ENCODE data around the gene UBE2V1.

- TF ChIP-seq CTCF (IDR thresholded peaks at IDR 0.05) (no peak), ZFX (IDR thresholded peaks at IDR 0.05; ENCODE audit: borderline replicate concordance) (no peak)
Observed at GRCh38 chr20:50099565-50099991, 13.4 kb downstream of the UBE2V1 start.
